ENCODE results near the gene RABGAP1L.

- TF ChIP-seq POLR2A (IDR thresholded peaks at IDR 0.05) (no peak), CTCF (IDR thresholded peaks at IDR 0.05) (no peak)
Measured at GRCh38 chr1:174164826-174165225, 5.5 kb downstream of the RABGAP1L start.
